Immature natural killer cell (primary cell): ENCODE measurements around the gene GRK6. TPM values are rescaled to one million over a fixed set of nuclear protein-coding genes. Genes with fewer than 3 reads are reported as not detected.

Source experiments
- DNase-seq, 3 donors: peaks; one replicate each; pipeline ENCODE4 v3.0.0; 2022; ENCODE audit warnings: mixed read lengths in 1 of 3
- H3K27ac Mint-ChIP-seq, 6 donors: one replicate each; pipeline ENCODE4 v1.8.0; 2020; ENCODE audit warnings: mixed read lengths in 6 of 6, mild to moderate bottlenecking in 5 of 6, inconsistent platforms in 4 of 6, moderate library complexity in 3 of 6
- H3K27me3 Mint-ChIP-seq, 3 donors: one replicate each; pipeline ENCODE4 v1.8.0; 2020 to 2021; ENCODE audit warnings: low read depth in 3 of 3, mild to moderate bottlenecking in 3 of 3, mixed read lengths in 3 of 3, moderate library complexity in 3 of 3, inconsistent platforms in 1 of 3
- H3K36me3 Mint-ChIP-seq, 3 donors: one replicate each; pipeline ENCODE4 v1.8.0; 2020; ENCODE audit warnings: mixed read lengths in 3 of 3, inconsistent platforms in 2 of 3, mild to moderate bottlenecking in 2 of 3
- H3K4me1 Mint-ChIP-seq, 2 donors: one replicate each; pipeline ENCODE4 v1.8.0; 2020; ENCODE audit warnings: inconsistent platforms in 2 of 2, mild to moderate bottlenecking in 2 of 2, mixed read lengths in 2 of 2, moderate library complexity in 1 of 2
- H3K4me3 Mint-ChIP-seq, 5 donors: one replicate each; pipeline ENCODE4 v1.8.0; 2020; ENCODE audit warnings: mild to moderate bottlenecking in 5 of 5, mixed read lengths in 5 of 5, inconsistent platforms in 3 of 5, moderate library complexity in 3 of 5
- H3K9me3 Mint-ChIP-seq, 6 donors: one replicate each; pipeline ENCODE4 v1.8.0; 2020; ENCODE audit warnings: mild to moderate bottlenecking in 6 of 6, mixed read lengths in 6 of 6, inconsistent platforms in 4 of 6, moderate library complexity in 3 of 6
- polyA plus RNA-seq, 3 donors: library from polyadenylated mRNA; unstranded; fragments of 300-500 nt; fragmentation: Illumina TruSeq; gene quantifications; one replicate each; pipeline ENCODE4 v1.2.3, GENCODE V29; 2021

The GRK6 gene
- polyA plus RNA-seq, 3 donors from 2014 or later, result 102 to 129 (median 103) TPM

GRCh38 chr5:177457852-177458681 is 31.6 kb downstream of the GRK6 start:
- Mint-ChIP-seq H3K36me3 (no peaks in the 10 kb centered on the region), H3K4me3 (no peak overlapping the region), H3K27me3 (peaks cover 4 to 18% (median 13%) of the 10 kb centered on the region in 3 donors), H3K9me3 (no peaks in the 10 kb centered on the region), H3K4me1 (peaks cover 13 to 19% of the 10 kb centered on the region in 2 donors), H3K27ac (peak overlapping the region in 1 of 6 donors; percentile 49)
- DNase-seq, result no peak

- Mint-ChIP-seq H3K4me1 (peaks cover 8 to 11% of the 10 kb centered on the region in 2 donors), H3K36me3 (no peaks in the 10 kb centered on the region), H3K9me3 (no peaks in the 10 kb centered on the region), H3K4me3 (no peak overlapping the region), H3K27ac (no peak overlapping the region), H3K27me3 (peaks cover under 1 to 12% (median 6%) of the 10 kb centered on the region in 3 donors)
- DNase-seq, result no peak
Measured at GRCh38 chr5:177458912-177459350, 32.5 kb downstream of the GRK6 start.

- Mint-ChIP-seq H3K4me3 (no peak overlapping the region), H3K9me3 (no peaks in the 10 kb centered on the region), H3K27ac (no peak overlapping the region), H3K4me1 (peaks cover 7 to 9% of the 10 kb centered on the region in 2 donors), H3K27me3 (peaks cover 0 to 8% (median 2%) of the 10 kb centered on the region in 3 donors), H3K36me3 (no peaks in the 10 kb centered on the region)
- DNase-seq, result no peak
Measured at GRCh38 chr5:177459357-177459756, 32.9 kb downstream of the GRK6 start.

- H3K27me3 Mint-ChIP-seq, result peaks cover 0 to 4% (median under 1%) of the 10 kb centered on the region in 3 donors
- H3K4me3 Mint-ChIP-seq, result no peak overlapping the region
- peaks cover 7 to 9% of the 10 kb centered on the region in 2 donors for H3K4me1 Mint-ChIP-seq
- DNase-seq, result no peak
- H3K36me3 Mint-ChIP-seq, result no peaks in the 10 kb centered on the region
- H3K27ac Mint-ChIP-seq, result peak overlapping the region in 2 of 6 donors; percentile 26 to 58
- no peaks in the 10 kb centered on the region for H3K9me3 Mint-ChIP-seq
Measured at GRCh38 chr5:177459819-177460628, 33.5 kb downstream of the GRK6 start.

GRCh38 chr5:177462021-177462670 is 35.7 kb downstream of the GRK6 start:
- Mint-ChIP-seq H3K36me3 (no peaks in the 10 kb centered on the region), H3K27ac (no peak overlapping the region), H3K9me3 (no peaks in the 10 kb centered on the region), H3K27me3 (peaks cover 0 to 2% (median 0%) of the 10 kb centered on the region in 3 donors), H3K4me1 (peaks cover 0 to 3% of the 10 kb centered on the region in 2 donors), H3K4me3 (no peak overlapping the region)
- no peak for DNase-seq

- peaks cover 0 to 2% (median 0%) of the 10 kb centered on the region in 3 donors for H3K27me3 Mint-ChIP-seq
- no peak overlapping the region for H3K27ac Mint-ChIP-seq
- no peaks in the 10 kb centered on the region for H3K36me3 Mint-ChIP-seq
- no peaks in the 10 kb centered on the region for H3K9me3 Mint-ChIP-seq
- no peak overlapping the region for H3K4me3 Mint-ChIP-seq
- H3K4me1 Mint-ChIP-seq, result peaks cover 5 to 11% of the 10 kb centered on the region in 2 donors
- no peak for DNase-seq
Measured at GRCh38 chr5:177465044-177465443, 38.6 kb downstream of the GRK6 start.

- Mint-ChIP-seq H3K4me3 (no peak overlapping the region), H3K36me3 (no peaks in the 10 kb centered on the region), H3K27ac (no peak overlapping the region), H3K27me3 (peaks cover 2 to 4% (median 2%) of the 10 kb centered on the region in 3 donors), H3K9me3 (no peaks in the 10 kb centered on the region), H3K4me1 (peaks cover 11 to 24% of the 10 kb centered on the region in 2 donors)
- no peak for DNase-seq
Measured at GRCh38 chr5:177466861-177467260, 40.4 kb downstream of the GRK6 start.

GRCh38 chr5:177467436-177467835 is 41.0 kb downstream of the GRK6 start:
- Mint-ChIP-seq H3K27ac (no peak overlapping the region), H3K27me3 (peaks cover 2 to 4% (median 2%) of the 10 kb centered on the region in 3 donors), H3K9me3 (no peaks in the 10 kb centered on the region), H3K4me1 (peaks cover 11 to 27% of the 10 kb centered on the region in 2 donors), H3K4me3 (no peak overlapping the region), H3K36me3 (no peaks in the 10 kb centered on the region)
- no peak for DNase-seq

- DNase-seq, result no peak
- Mint-ChIP-seq H3K27ac (peak overlapping the region in 3 of 6 donors; percentile 43 to 74 (median 73)), H3K36me3 (no peaks in the 10 kb centered on the region), H3K9me3 (no peaks in the 10 kb centered on the region), H3K4me1 (peaks cover 11 to 29% of the 10 kb centered on the region in 2 donors), H3K27me3 (peaks cover 2 to 4% (median 2%) of the 10 kb centered on the region in 3 donors), H3K4me3 (peak overlapping the region in 1 of 5 donors; percentile 18)
Measured at GRCh38 chr5:177468329-177468684, 41.8 kb downstream of the GRK6 start.

GRCh38 chr5:177468685-177469628 is 42.5 kb downstream of the GRK6 start:
- peaks cover 13 to 29% of the 10 kb centered on the region in 2 donors for H3K4me1 Mint-ChIP-seq
- H3K4me3 Mint-ChIP-seq, result no peak overlapping the region
- H3K27me3 Mint-ChIP-seq, result peaks cover 2 to 4% (median 2%) of the 10 kb centered on the region in 3 donors
- peak overlapping the region in 4 of 6 donors; percentile 43 to 74 (median 64) for H3K27ac Mint-ChIP-seq
- DNase-seq, result no peak
- H3K9me3 Mint-ChIP-seq, result no peaks in the 10 kb centered on the region
- H3K36me3 Mint-ChIP-seq, result no peaks in the 10 kb centered on the region

GRCh38 chr5:177469750-177470525 is 43.5 kb downstream of the GRK6 start:
- Mint-ChIP-seq H3K27ac (no peak overlapping the region), H3K9me3 (no peaks in the 10 kb centered on the region), H3K4me1 (peaks cover 18 to 36% of the 10 kb centered on the region in 2 donors), H3K27me3 (peaks cover 2 to 5% (median 5%) of the 10 kb centered on the region in 3 donors), H3K4me3 (peak overlapping the region in 2 of 5 donors; percentile 12 to 35), H3K36me3 (no peaks in the 10 kb centered on the region)
- no peak for DNase-seq
